Smooth muscle cell (in vitro differentiated cells): Measurements from ENCODE around the gene KLLN. TPM values are rescaled to one million over a fixed set of nuclear protein-coding genes. Genes with fewer than 3 reads are reported as not detected.
"Not testable (repeated sequence)": the region's sequence is repeated elsewhere in the genome, so short reads cannot be mapped to it uniquely, and the experiment has no call there.

ENCODE experiments used
- DNase-seq: peaks from one replicate; lab custom pipeline; 2025; ENCODE audit not compliant: unreplicated experiment; lab: John Stamatoyannopoulos, UW
- H2AFZ ChIP-seq: fragments of 200-600 bp; sonication (generic); 2 replicates; pipeline ENCODE4 v1.6.0; 2016; ENCODE audit warnings: antibody characterized with exemption, low read depth, mild to moderate bottlenecking
- H3F3A ChIP-seq: fragments of 200-600 bp; sonication (generic); 2 replicates; pipeline ENCODE4 v1.6.0; 2017; ENCODE audit warnings: antibody characterized with exemption, low read depth
- H3K27ac ChIP-seq: fragments of 200-600 bp; sonication (generic); 2 replicates; pipeline ENCODE4 v1.5.1; 2016; ENCODE audit warnings: low read depth, mild to moderate bottlenecking
- H3K27me3 ChIP-seq: fragments of 200-600 bp; sonication (generic); 2 replicates; pipeline ENCODE4 v1.6.1; 2016; ENCODE audit warnings: low read depth, mild to moderate bottlenecking
- H3K36me3 ChIP-seq: fragments of 200-600 bp; sonication (generic); 2 replicates; pipeline ENCODE4 v1.5.1; 2016; ENCODE audit warnings: low read depth
- H3K4me1 ChIP-seq: fragments of 200-600 bp; sonication (generic); 2 replicates; pipeline ENCODE4 v1.5.1; 2016; ENCODE audit warnings: low read depth
- H3K4me2 ChIP-seq: fragments of 200-600 bp; sonication (generic); 2 replicates; pipeline ENCODE4 v1.6.0; 2016; ENCODE audit warnings: mild to moderate bottlenecking
- H3K4me3 ChIP-seq: fragments of 200-600 bp; sonication (generic); 2 replicates; pipeline ENCODE4 v1.5.1; 2016; ENCODE audit warnings: mild to moderate bottlenecking
- H3K79me2 ChIP-seq: fragments of 200-600 bp; sonication (generic); 2 replicates; pipeline ENCODE4 v1.6.0; 2016; ENCODE audit warnings: low read depth, mild to moderate bottlenecking
- H3K9ac ChIP-seq: fragments of 200-600 bp; sonication (generic); 2 replicates; pipeline ENCODE4 v1.6.0; 2016; ENCODE audit warnings: low read depth
- H3K9me3 ChIP-seq: fragments of 200-600 bp; sonication (generic); replicated peaks from 2 replicates; pipeline ENCODE4 v1.5.1; 2016; ENCODE audit warnings: low read depth
- H4K20me1 ChIP-seq: fragments of 200-600 bp; sonication (generic); 2 replicates; pipeline ENCODE4 v1.6.0; 2016; ENCODE audit warnings: low read depth
- CTCF ChIP-seq: fragments of 200-600 bp; sonication (generic); IDR thresholded peaks from 2 replicates; pipeline ENCODE4 v1.5.1; 2017; ENCODE audit warnings: borderline replicate concordance, mild to moderate bottlenecking, antibody characterized with exemption; ENCODE audit not compliant: insufficient read depth, poor library complexity, severe bottlenecking
- WGBS: methylation state at CpG from one replicate; pipeline ENCODE4 v1.1.7; 2016; ENCODE audit warnings: low lambda C conversion rate; 5-methylcytosine and 5-hydroxymethylcytosine counted together
- polyA plus RNA-seq: library from polyadenylated mRNA; unstranded; fragments of >200 nt; fragmentation: Nextera tagmentation; extraction: Ambion mirVana; gene quantifications from 2 replicates; pipeline ENCODE4 v1.2.1, GENCODE V29; 2016
- total RNA-seq: library from RNA; depleted of rRNA; stranded (reverse); fragments of >200 nt; gene quantifications from 2 replicates; pipeline ENCODE4 v1.2.3, GENCODE V29; 2014

The KLLN gene
- total and polyA plus RNA-seq, 2 experiments from 2014 or later: 0.18 TPM; not detected in 1

- H3K27ac ChIP-seq: no peak overlapping the region
- no peak overlapping the region for H3K4me2 ChIP-seq
- H3K4me3 ChIP-seq: no peak overlapping the region
- TF ChIP-seq CTCF: no peak
- H3K9ac ChIP-seq: no peak overlapping the region
- 95% methylated on average over 4 of the region's 4 CpGs for WGBS
- DNase-seq: no peak
- H3K9me3 ChIP-seq: no peaks in the 10 kb centered on the region
- peaks cover 100% of the 10 kb centered on the region for H4K20me1 ChIP-seq
- peaks cover 9% of the 10 kb centered on the region for H3K4me1 ChIP-seq
- peaks cover 3% of the 10 kb centered on the region for H3K36me3 ChIP-seq
- peaks cover 100% of the 10 kb centered on the region for H3K79me2 ChIP-seq
- H3F3A ChIP-seq: no peaks in the 10 kb centered on the region
- no peaks in the 10 kb centered on the region for H3K27me3 ChIP-seq
- H2AFZ ChIP-seq: no peak overlapping the region
These were observed 12.7 kb upstream of the KLLN start for GRCh38 chr10:87875929-87876571.

- H3K4me1 ChIP-seq: peaks cover 21% of the 10 kb centered on the region
- no peak overlapping the region for H3K9ac ChIP-seq
- TF ChIP-seq CTCF: no peak
- no peaks in the 10 kb centered on the region for H3K36me3 ChIP-seq
- peaks cover 100% of the 10 kb centered on the region for H4K20me1 ChIP-seq
- H3K4me3 ChIP-seq: no peak overlapping the region
- H3K27me3 ChIP-seq: no peaks in the 10 kb centered on the region
- DNase-seq: no peak
- no peak overlapping the region for H3K27ac ChIP-seq
- 97% methylated on average over 2 of the region's 2 CpGs for WGBS
- peak overlapping the region; percentile 39 for H3K4me2 ChIP-seq
- no peaks in the 10 kb centered on the region for H3F3A ChIP-seq
- H3K79me2 ChIP-seq: peaks cover 100% of the 10 kb centered on the region
- no peak overlapping the region for H2AFZ ChIP-seq
- H3K9me3 ChIP-seq: no peaks in the 10 kb centered on the region
These were observed 10.3 kb upstream of the KLLN start for GRCh38 chr10:87873656-87874055.

- Histone ChIP-seq H3K4me2 (no peak overlapping the region), H3K79me2 (peaks cover 100% of the 10 kb centered on the region), H2AFZ (no peak overlapping the region), H3K4me3 (no peak overlapping the region), H3K36me3 (no peaks in the 10 kb centered on the region), H3F3A (no peaks in the 10 kb centered on the region), H3K27me3 (no peaks in the 10 kb centered on the region), H4K20me1 (peaks cover 100% of the 10 kb centered on the region), H3K9me3 (no peaks in the 10 kb centered on the region), H3K27ac (no peak overlapping the region), H3K9ac (no peak overlapping the region), H3K4me1 (peaks cover 29% of the 10 kb centered on the region)
- 97% methylated on average over 6 of the region's 6 CpGs for WGBS
- DNase-seq: no peak
- no peak for TF ChIP-seq CTCF
These were observed 9.5 kb upstream of the KLLN start for GRCh38 chr10:87872828-87873227.

- Histone ChIP-seq H3K9ac (no peak overlapping the region), H4K20me1 (peaks cover 100% of the 10 kb centered on the region), H3F3A (no peaks in the 10 kb centered on the region), H3K27me3 (no peaks in the 10 kb centered on the region), H2AFZ (no peak overlapping the region), H3K4me3 (peak overlapping the region; percentile 15), H3K9me3 (no peaks in the 10 kb centered on the region), H3K36me3 (no peaks in the 10 kb centered on the region), H3K4me2 (peak overlapping the region; percentile 53), H3K4me1 (peaks cover 45% of the 10 kb centered on the region), H3K79me2 (peaks cover 100% of the 10 kb centered on the region), H3K27ac (no peak overlapping the region)
- 84% methylated on average over 3 of the region's 3 CpGs for WGBS
- DNase-seq: no peak
- TF ChIP-seq CTCF: no peak
These were observed 6.6 kb upstream of the KLLN start for GRCh38 chr10:87869773-87870551.

GRCh38 chr10:87869139-87869538, 5.8 kb upstream of the KLLN start:
- H3F3A ChIP-seq, H3K36me3 ChIP-seq, H3K27me3 ChIP-seq, H3K27ac ChIP-seq, DNase-seq, H3K9me3 ChIP-seq, H2AFZ ChIP-seq, H3K9ac ChIP-seq: not testable (repeated sequence)
- peak overlapping the region; percentile 89 for H3K4me3 ChIP-seq
- H3K79me2 ChIP-seq: peaks cover 100% of the 10 kb centered on the region
- H3K4me2 ChIP-seq: peak overlapping the region; percentile 92
- peaks cover 100% of the 10 kb centered on the region for H4K20me1 ChIP-seq
- WGBS: 98% methylated on average over 9 of the region's 9 CpGs
- H3K4me1 ChIP-seq: peaks cover 43% of the 10 kb centered on the region
